DOHH2 (cell line): ENCODE data around the gene RNF130.

ENCODE experiments used
- H3F3A ChIP-seq: fragments of 200-600 bp; sonication (generic), shearing (Covaris generic); 2 replicates; pipeline ENCODE4 v1.6.0; 2016; ENCODE audit warnings: antibody characterized with exemption, mild to moderate bottlenecking; ENCODE audit not compliant: control insufficient read depth, insufficient read depth
- H3K27ac ChIP-seq: fragments of 200-600 bp; sonication (generic); 2 replicates; pipeline ENCODE4 v1.5.1; 2014; ENCODE audit warnings: low read depth, mild to moderate bottlenecking, low read length, moderate library complexity
- H3K27me3 ChIP-seq: fragments of 200-600 bp; sonication (generic); 2 replicates; pipeline ENCODE4 v1.6.1; 2014; ENCODE audit warnings: mild to moderate bottlenecking, low read length, mixed read lengths; ENCODE audit not compliant: control insufficient read depth
- H3K36me3 ChIP-seq: fragments of 200-600 bp; sonication (generic); 2 replicates; pipeline ENCODE4 v1.6.1; 2014; ENCODE audit warnings: mild to moderate bottlenecking, low read length, moderate library complexity, mixed read lengths; ENCODE audit not compliant: control insufficient read depth
- H3K4me1 ChIP-seq: fragments of 200-600 bp; sonication (generic); 2 replicates; pipeline ENCODE4 v1.6.1; 2014; ENCODE audit warnings: mild to moderate bottlenecking, low read length, mixed read lengths; ENCODE audit not compliant: control insufficient read depth
- H3K4me2 ChIP-seq: fragments of 200-600 bp; sonication (generic); 2 replicates; pipeline ENCODE4 v1.6.0; 2014; ENCODE audit warnings: mild to moderate bottlenecking, low read length, moderate library complexity
- H3K4me3 ChIP-seq: fragments of 200-600 bp; sonication (generic); 2 replicates; pipeline ENCODE4 v1.5.1; 2014; ENCODE audit warnings: mild to moderate bottlenecking, low read length, mixed read lengths
- H3K79me2 ChIP-seq: fragments of 200-600 bp; sonication (generic); 2 replicates; pipeline ENCODE4 v1.6.1; 2014; ENCODE audit warnings: mild to moderate bottlenecking, low read length, mixed read lengths; ENCODE audit not compliant: control insufficient read depth
- H3K9me2 ChIP-seq: fragments of 200-600 bp; sonication (generic); replicated peaks from 2 replicates; pipeline ENCODE4 v1.6.1; 2014; ENCODE audit warnings: mild to moderate bottlenecking, low read length, mixed read lengths; ENCODE audit not compliant: control insufficient read depth
- H3K9me3 ChIP-seq: fragments of 200-600 bp; sonication (generic); 2 replicates; pipeline ENCODE4 v1.6.1; 2014; ENCODE audit warnings: antibody characterized with exemption, low read length, mixed read lengths; ENCODE audit not compliant: control insufficient read depth, insufficient read depth
- H4K20me1 ChIP-seq: fragments of 200-600 bp; sonication (generic); 2 replicates; pipeline ENCODE4 v1.6.0; 2014; ENCODE audit warnings: low read depth, mild to moderate bottlenecking, antibody characterized with exemption, low read length, moderate library complexity; ENCODE audit not compliant: control insufficient read depth, insufficient read depth
- EZH2phosphoT487 ChIP-seq: fragments of 200-600 bp; sonication (generic); IDR thresholded peaks from 2 replicates; pipeline ENCODE4 v1.6.1; 2017; ENCODE audit warnings: borderline replicate concordance, mild to moderate bottlenecking, antibody characterized with exemption, low read length, moderate library complexity, mixed read lengths
- TF ChIP-seq, protein P1 (sequence below): fragments of 200-600 bp; sonication (generic); IDR thresholded peaks from one replicate; pipeline ENCODE4 v1.5.1; 2014; ENCODE audit warnings: antibody characterized with exemption, mild to moderate bottlenecking, low read depth, low read length; ENCODE audit not compliant: poor library complexity, severe bottlenecking

The RNF130 gene

GRCh38 chr5:180046656-180047055 is 24.9 kb downstream of the RNF130 start:
- Histone ChIP-seq H3K4me1 (no peaks in the 10 kb centered on the region), H3K9me3 (no peaks in the 10 kb centered on the region), H3F3A (no peaks in the 10 kb centered on the region), H3K36me3 (no peaks in the 10 kb centered on the region), H3K79me2 (no peaks in the 10 kb centered on the region), H3K4me2 (no peak overlapping the region), H4K20me1 (no peaks in the 10 kb centered on the region), H3K9me2 (no peaks in the 10 kb centered on the region), H3K27ac (no peak overlapping the region), H3K27me3 (peaks cover 8% of the 10 kb centered on the region), H3K4me3 (no peak overlapping the region)
- TF ChIP-seq, protein P1, sequence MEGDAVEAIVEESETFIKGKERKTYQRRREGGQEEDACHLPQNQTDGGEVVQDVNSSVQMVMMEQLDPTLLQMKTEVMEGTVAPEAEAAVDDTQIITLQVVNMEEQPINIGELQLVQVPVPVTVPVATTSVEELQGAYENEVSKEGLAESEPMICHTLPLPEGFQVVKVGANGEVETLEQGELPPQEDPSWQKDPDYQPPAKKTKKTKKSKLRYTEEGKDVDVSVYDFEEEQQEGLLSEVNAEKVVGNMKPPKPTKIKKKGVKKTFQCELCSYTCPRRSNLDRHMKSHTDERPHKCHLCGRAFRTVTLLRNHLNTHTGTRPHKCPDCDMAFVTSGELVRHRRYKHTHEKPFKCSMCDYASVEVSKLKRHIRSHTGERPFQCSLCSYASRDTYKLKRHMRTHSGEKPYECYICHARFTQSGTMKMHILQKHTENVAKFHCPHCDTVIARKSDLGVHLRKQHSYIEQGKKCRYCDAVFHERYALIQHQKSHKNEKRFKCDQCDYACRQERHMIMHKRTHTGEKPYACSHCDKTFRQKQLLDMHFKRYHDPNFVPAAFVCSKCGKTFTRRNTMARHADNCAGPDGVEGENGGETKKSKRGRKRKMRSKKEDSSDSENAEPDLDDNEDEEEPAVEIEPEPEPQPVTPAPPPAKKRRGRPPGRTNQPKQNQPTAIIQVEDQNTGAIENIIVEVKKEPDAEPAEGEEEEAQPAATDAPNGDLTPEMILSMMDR = no peak
- no peak for TF ChIP-seq EZH2phosphoT487

DNA sequence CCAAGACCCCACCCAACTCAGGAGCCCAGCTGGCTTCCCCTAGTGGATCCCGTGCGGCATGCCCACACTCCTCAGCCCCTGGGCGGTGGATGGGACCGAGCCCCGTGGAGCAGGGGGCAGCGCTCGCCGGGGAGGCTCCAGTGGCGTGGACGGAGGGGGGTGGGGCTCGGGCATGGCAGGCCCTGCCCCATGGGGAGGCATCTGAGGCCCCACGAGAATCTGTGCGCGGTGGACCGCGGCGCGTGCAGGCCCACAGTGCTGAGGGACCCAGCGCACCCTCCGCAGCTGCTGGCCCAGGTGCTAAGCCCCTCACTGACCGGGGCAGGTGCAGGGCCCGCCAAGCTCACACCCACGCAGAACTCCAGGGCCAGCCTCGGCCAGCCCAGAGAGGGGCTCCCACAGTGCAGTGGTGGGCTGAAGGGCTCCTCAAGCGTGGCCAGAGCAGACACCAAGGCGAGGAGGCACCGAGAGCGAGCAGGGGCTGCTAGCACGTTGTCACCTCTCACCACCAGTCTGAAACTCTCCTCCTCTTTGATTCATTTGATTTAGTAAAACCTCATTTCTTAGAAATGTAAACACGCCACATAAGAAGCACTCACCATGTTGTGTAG is 25.6 kb downstream of the RNF130 start:
- Histone ChIP-seq H3K36me3 (no peaks in the 10 kb centered on the region), H3K4me2 (no peak overlapping the region), H3K79me2 (no peaks in the 10 kb centered on the region), H3K27ac (no peak overlapping the region), H3K27me3 (peaks cover 8% of the 10 kb centered on the region), H4K20me1 (no peaks in the 10 kb centered on the region), H3K4me1 (no peaks in the 10 kb centered on the region), H3K9me3 (no peaks in the 10 kb centered on the region), H3K4me3 (no peak overlapping the region), H3F3A (no peaks in the 10 kb centered on the region), H3K9me2 (no peaks in the 10 kb centered on the region)
- no peak for TF ChIP-seq EZH2phosphoT487
- TF ChIP-seq, protein P1 = no peak

GRCh38 chr5:180043377-180043776 is 28.2 kb downstream of the RNF130 start:
- Histone ChIP-seq H3K79me2 (no peaks in the 10 kb centered on the region), H4K20me1 (no peaks in the 10 kb centered on the region), H3K4me2 (no peak overlapping the region), H3K9me2 (no peaks in the 10 kb centered on the region), H3K27ac (no peak overlapping the region), H3K9me3 (no peaks in the 10 kb centered on the region), H3K27me3 (peaks cover 8% of the 10 kb centered on the region), H3K4me3 (no peak overlapping the region), H3K4me1 (no peaks in the 10 kb centered on the region), H3K36me3 (no peaks in the 10 kb centered on the region), H3F3A (no peaks in the 10 kb centered on the region)
- TF ChIP-seq, protein P1 = no peak
- no peak for TF ChIP-seq EZH2phosphoT487
